Activated CD4-positive, alpha-beta T cell treated with anti-CD3 and anti-CD28 coated beads, Interleukin-2, amount 10 ng/mL, durations not matched to agents 24 days and 14 days (primary cell): Measurements from ENCODE around the gene PIK3C3. TPM values are rescaled to one million over a fixed set of nuclear protein-coding genes. Genes with fewer than 3 reads are reported as not detected.
A peak's percentile ranks its signal among the peaks of the same experiment; 100 is the strongest.

ENCODE experiments used
- DNase-seq: peaks from one replicate; pipeline ENCODE4 v3.0.0; 2022
- H3K27ac Mint-ChIP-seq: one replicate; pipeline ENCODE4 v1.8.0; 2022; ENCODE audit warnings: mild to moderate bottlenecking, mixed read lengths
- H3K27me3 Mint-ChIP-seq: one replicate; pipeline ENCODE4 v1.8.0; 2022; ENCODE audit warnings: mixed read lengths
- H3K36me3 Mint-ChIP-seq: one replicate; pipeline ENCODE4 v1.8.0; 2022; ENCODE audit warnings: low read depth, mild to moderate bottlenecking, mixed read lengths
- H3K4me1 Mint-ChIP-seq: one replicate; pipeline ENCODE4 v1.8.0; 2021; ENCODE audit warnings: mixed read lengths
- H3K4me3 Mint-ChIP-seq: one replicate; pipeline ENCODE4 v1.8.0; 2022; ENCODE audit warnings: mild to moderate bottlenecking, moderate library complexity, mixed read lengths
- H3K9me3 Mint-ChIP-seq: one replicate; pipeline ENCODE4 v1.8.0; 2021; ENCODE audit warnings: mixed read lengths
- intact Hi-C: fragments of 100-400 bp; cut with micrococcal nuclease; formaldehyde crosslinking; loops from one replicate; pipeline ENCODE4 v1.15.1; 2023
- total RNA-seq: library from RNA; stranded (reverse); gene quantifications from 2 replicates; pipeline ENCODE4 v1.2.3, GENCODE V29; 2022

Gene PIK3C3
- 57.1 and 57.7 TPM in 2 replicates for total RNA-seq

DNA sequence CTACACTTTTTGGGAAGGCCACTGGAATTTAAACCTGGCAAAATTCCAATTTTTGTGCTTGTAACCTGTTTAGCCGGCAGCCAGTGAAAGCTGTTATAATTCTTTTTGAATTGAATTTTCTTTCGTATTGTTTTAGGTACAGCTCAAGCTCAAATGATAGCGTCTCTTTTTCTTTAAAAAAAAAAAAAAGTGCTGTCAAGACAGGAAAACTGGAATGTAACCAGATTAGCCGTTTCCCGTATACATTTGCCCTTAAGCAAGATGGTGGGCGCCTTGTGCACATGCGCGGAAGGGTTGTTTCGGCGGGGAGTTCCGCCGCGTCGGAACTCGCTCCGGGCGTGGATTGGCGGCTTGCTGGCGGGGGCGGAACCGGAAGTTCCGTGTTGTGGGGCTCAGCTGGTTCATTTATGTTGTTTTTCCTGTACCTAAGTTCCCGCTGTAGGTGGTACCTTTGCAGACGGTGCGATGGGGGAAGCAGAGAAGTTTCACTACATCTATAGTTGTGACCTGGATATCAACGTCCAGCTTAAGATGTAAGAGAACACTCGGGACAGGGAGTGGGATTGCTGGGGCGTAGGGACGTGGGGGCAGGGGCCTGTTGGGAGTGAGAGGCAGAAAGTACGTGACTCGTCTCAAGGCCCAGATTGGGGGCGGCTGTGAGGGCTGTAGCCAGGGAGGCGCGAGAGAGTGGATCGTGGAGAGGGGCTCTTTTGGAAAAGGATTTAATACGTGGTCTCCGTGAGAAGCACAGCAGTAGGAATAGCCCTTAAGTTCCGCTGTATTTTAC, at the start of gene PIK3C3:
PIK3C3 (plus strand) TSS at position 408 of the 787 bp plus-strand sequence; CDS start at position 466, 58 bp downstream.
- no peaks in the 10 kb centered on the region for H3K27me3 Mint-ChIP-seq
- peak; percentile 98 for DNase-seq
- peak within 1 kb of the TSS; percentile 99 for H3K27ac Mint-ChIP-seq
- peaks cover 25% of the 10 kb centered on the region for H3K36me3 Mint-ChIP-seq
- H3K4me1 Mint-ChIP-seq = peaks cover 22% of the 10 kb centered on the region
- intact Hi-C loops = loop anchor here (1.0 to 2.0 kb wide), 2 partner anchors 28 to 70 kb away; no protein-coding TSS in a partner anchor
- peak within 1 kb of the TSS; percentile 97 for H3K4me3 Mint-ChIP-seq
- H3K9me3 Mint-ChIP-seq = no peaks in the 10 kb centered on the region

DNA sequence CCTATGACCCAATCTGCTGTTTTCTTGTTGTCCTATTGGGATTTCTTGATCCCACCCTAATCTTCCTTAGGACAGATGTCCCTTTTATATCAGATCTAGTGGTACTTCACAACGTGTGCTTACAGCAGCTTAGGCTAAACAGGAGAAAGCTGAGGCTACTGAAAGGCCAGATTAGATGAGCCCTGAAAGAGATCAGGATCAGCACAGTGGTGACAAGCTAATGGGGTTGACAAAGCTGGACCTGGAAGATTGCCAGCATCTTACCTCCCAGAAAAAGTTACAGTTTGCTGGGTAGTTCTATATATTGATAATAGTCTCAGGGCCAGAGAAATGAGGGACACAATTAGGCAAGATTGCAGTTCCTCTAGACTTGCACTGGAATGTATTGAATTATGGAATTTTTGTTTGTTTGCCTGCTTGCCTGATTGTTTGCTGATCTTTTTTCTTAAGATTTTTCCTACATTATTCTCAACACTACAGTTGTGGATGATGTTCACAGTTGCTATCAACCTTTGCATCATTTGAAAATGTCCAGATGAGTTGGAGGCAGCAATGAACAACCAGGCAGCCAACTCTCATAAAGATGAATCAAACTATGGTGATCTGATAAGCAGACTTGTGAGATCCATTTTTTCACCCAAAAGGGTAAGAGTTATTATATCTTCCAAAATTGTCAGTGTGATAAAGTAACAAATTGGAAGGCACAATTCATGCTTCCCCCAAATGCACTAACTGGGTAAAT, 49.1 kb upstream of the PIK3C3 start:
- Mint-ChIP-seq H3K27ac (peak overlapping the region; percentile 8), H3K4me3 (no peak overlapping the region), H3K27me3 (peaks cover 8% of the 10 kb centered on the region), H3K9me3 (no peaks in the 10 kb centered on the region), H3K4me1 (peaks cover 9% of the 10 kb centered on the region), H3K36me3 (no peaks in the 10 kb centered on the region)
- intact Hi-C loops = loop anchor here (1.0 to 5.0 kb wide), 2 partner anchors 41 to 77 kb away; no protein-coding TSS in a partner anchor
- no peak for DNase-seq

- DNase-seq = peak; percentile 80
- no peaks in the 10 kb centered on the region for H3K36me3 Mint-ChIP-seq
- peaks cover 8% of the 10 kb centered on the region for H3K27me3 Mint-ChIP-seq
- peaks cover 9% of the 10 kb centered on the region for H3K4me1 Mint-ChIP-seq
- H3K27ac Mint-ChIP-seq = peak overlapping the region; percentile 8
- intact Hi-C loops = loop anchor here (1.0 to 5.0 kb wide), 2 partner anchors 41 to 77 kb away; no protein-coding TSS in a partner anchor
- no peaks in the 10 kb centered on the region for H3K9me3 Mint-ChIP-seq
- no peak overlapping the region for H3K4me3 Mint-ChIP-seq
Measured at GRCh38 chr18:41906528-41907146, 48.4 kb upstream of the PIK3C3 start.

- Mint-ChIP-seq H3K4me1 (no peaks in the 10 kb centered on the region), H3K27ac (no peak overlapping the region), H3K36me3 (no peaks in the 10 kb centered on the region), H3K27me3 (peaks cover 13% of the 10 kb centered on the region), H3K4me3 (no peak overlapping the region), H3K9me3 (no peaks in the 10 kb centered on the region)
- no peak for DNase-seq
- intact Hi-C loops = no loop called here
Measured at GRCh38 chr18:41917181-41917580, 37.9 kb upstream of the PIK3C3 start.

DNA sequence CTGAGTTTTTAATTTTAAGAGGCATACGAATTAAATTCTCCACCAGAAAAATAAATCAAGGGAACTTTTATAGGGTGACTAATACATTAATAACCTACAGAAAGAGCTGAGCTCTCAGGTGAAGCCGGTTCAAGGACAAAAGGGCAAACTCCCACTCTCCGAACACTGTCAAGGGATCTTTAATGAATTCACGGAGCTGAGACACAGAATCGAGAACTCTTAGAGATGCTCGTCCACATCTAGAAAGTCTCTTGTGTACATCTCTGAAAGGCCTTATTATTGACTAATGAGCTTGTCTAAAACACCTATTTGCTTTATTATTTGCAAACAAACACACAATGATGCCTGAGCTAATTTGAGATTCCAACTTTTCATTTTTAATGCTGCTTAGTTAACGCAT, 33.3 kb upstream of the PIK3C3 start:
- H3K9me3 Mint-ChIP-seq = no peaks in the 10 kb centered on the region
- H3K4me1 Mint-ChIP-seq = no peaks in the 10 kb centered on the region
- no peaks in the 10 kb centered on the region for H3K36me3 Mint-ChIP-seq
- no peak overlapping the region for H3K27ac Mint-ChIP-seq
- DNase-seq = no peak
- no peak overlapping the region for H3K4me3 Mint-ChIP-seq
- intact Hi-C loops = no loop called here
- peaks cover 26% of the 10 kb centered on the region for H3K27me3 Mint-ChIP-seq

DNA sequence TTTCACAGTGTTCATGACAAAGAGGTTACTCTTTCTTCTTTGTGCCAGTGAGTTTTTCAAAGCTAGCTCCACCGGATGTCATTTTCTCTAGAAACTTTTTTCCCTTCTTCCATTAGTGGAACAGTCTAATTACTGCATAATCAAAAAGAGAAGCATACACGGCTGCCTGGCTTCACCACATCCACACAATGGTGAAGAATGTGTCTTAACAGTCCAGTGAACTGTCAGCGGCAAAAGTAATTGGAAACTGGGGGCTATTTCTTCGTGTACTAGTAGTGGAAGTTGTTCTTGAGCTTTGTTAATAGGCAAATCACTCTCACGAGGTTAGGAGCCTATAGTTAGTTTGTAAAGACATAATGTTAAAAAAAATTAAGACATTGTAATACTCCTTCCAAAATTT, 32.9 kb upstream of the PIK3C3 start:
- Mint-ChIP-seq H3K27ac (no peak overlapping the region), H3K4me1 (no peaks in the 10 kb centered on the region), H3K36me3 (no peaks in the 10 kb centered on the region), H3K9me3 (no peaks in the 10 kb centered on the region), H3K27me3 (peaks cover 25% of the 10 kb centered on the region), H3K4me3 (no peak overlapping the region)
- DNase-seq = no peak
- intact Hi-C loops = no loop called here

DNA sequence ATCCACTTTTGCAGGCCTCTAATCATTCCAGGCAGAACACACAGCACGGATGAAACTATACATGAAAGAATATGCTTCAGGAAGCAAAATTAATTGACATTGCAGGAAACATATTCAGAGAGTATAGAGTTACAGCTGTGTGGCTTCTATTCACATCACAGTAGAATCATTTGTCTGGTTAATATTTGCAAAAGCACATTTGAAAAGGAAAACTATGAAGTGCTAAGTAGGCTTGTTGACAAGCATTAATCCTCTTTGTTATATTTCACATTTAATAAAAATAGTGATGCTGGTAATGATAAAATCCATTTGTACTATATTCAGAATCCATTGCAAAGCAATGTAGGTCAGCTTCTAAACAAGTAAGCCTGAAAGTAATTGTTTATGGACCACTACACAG, 32.2 kb upstream of the PIK3C3 start:
- H3K4me1 Mint-ChIP-seq = no peaks in the 10 kb centered on the region
- H3K27me3 Mint-ChIP-seq = peaks cover 24% of the 10 kb centered on the region

GRCh38 chr18:41923446-41923845, 31.6 kb upstream of the PIK3C3 start:
- H3K4me1 Mint-ChIP-seq = no peaks in the 10 kb centered on the region
- H3K9me3 Mint-ChIP-seq = no peaks in the 10 kb centered on the region
- intact Hi-C loops = no loop called here
- no peak overlapping the region for H3K4me3 Mint-ChIP-seq
- H3K27me3 Mint-ChIP-seq = peaks cover 24% of the 10 kb centered on the region
- no peak overlapping the region for H3K27ac Mint-ChIP-seq
- no peak for DNase-seq
- H3K36me3 Mint-ChIP-seq = no peaks in the 10 kb centered on the region

More for the DNA sequence above, 32.2 kb upstream of the PIK3C3 start:
- no peaks in the 10 kb centered on the region for H3K9me3 Mint-ChIP-seq
- intact Hi-C loops = no loop called here
- no peak for DNase-seq
- H3K4me3 Mint-ChIP-seq = no peak overlapping the region
- no peak overlapping the region for H3K27ac Mint-ChIP-seq
- no peaks in the 10 kb centered on the region for H3K36me3 Mint-ChIP-seq

- intact Hi-C loops = no loop called here
- H3K27ac Mint-ChIP-seq = no peak overlapping the region
- no peak for DNase-seq
- H3K9me3 Mint-ChIP-seq = no peaks in the 10 kb centered on the region
- no peaks in the 10 kb centered on the region for H3K4me1 Mint-ChIP-seq
- no peak overlapping the region for H3K4me3 Mint-ChIP-seq
- peaks cover 17% of the 10 kb centered on the region for H3K27me3 Mint-ChIP-seq
- H3K36me3 Mint-ChIP-seq = no peaks in the 10 kb centered on the region
Measured at GRCh38 chr18:41928581-41928980, 26.5 kb upstream of the PIK3C3 start.

DNA sequence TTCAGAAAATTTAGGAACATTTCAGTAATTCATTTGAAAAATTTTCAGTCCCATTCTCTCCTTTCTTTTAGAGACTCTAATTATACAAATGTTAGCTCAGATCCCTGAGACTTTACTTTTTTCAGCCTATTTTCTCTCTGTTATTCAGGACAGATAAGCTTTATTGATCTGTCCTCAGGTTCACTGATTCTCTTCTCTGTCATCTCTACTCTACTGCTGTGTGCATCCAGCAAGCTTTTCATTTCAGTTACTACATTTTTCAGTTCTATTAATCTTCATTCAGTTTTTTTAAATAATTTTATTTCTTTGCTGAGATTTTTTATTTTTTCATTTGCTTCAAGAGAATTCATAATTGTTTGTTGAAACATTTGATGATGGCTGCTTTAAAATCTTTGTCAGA, 22.1 kb upstream of the PIK3C3 start:
- peaks cover 5% of the 10 kb centered on the region for H3K27me3 Mint-ChIP-seq
- H3K4me3 Mint-ChIP-seq = no peak overlapping the region
- DNase-seq = no peak
- no peaks in the 10 kb centered on the region for H3K36me3 Mint-ChIP-seq
- H3K4me1 Mint-ChIP-seq = peaks cover 8% of the 10 kb centered on the region
- no peaks in the 10 kb centered on the region for H3K9me3 Mint-ChIP-seq
- intact Hi-C loops = no loop called here
- H3K27ac Mint-ChIP-seq = no peak overlapping the region

DNA sequence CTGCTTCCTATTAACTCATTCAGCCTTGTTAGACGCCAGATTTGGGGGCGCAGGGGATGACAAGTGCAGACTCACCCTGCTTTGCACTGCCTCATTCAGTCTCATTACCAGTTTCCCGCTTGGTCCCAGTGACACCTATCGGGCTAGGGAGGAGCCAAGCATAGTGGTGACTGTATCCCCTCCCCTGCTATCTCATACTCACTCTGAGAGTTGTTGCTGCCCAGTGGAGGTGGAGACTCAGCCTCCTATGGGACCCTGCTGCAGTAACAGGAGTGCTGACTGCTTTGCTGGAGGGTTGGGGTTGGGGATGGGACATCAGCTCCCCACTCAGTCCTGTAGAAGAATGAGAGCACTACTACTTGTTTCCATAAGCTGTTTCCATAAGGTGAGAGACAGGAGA, 21.3 kb upstream of the PIK3C3 start:
- Mint-ChIP-seq H3K4me1 (peaks cover 12% of the 10 kb centered on the region), H3K4me3 (no peak overlapping the region), H3K27ac (no peak overlapping the region), H3K36me3 (no peaks in the 10 kb centered on the region), H3K27me3 (peaks cover 5% of the 10 kb centered on the region), H3K9me3 (no peaks in the 10 kb centered on the region)
- no peak for DNase-seq
- intact Hi-C loops = no loop called here

DNA sequence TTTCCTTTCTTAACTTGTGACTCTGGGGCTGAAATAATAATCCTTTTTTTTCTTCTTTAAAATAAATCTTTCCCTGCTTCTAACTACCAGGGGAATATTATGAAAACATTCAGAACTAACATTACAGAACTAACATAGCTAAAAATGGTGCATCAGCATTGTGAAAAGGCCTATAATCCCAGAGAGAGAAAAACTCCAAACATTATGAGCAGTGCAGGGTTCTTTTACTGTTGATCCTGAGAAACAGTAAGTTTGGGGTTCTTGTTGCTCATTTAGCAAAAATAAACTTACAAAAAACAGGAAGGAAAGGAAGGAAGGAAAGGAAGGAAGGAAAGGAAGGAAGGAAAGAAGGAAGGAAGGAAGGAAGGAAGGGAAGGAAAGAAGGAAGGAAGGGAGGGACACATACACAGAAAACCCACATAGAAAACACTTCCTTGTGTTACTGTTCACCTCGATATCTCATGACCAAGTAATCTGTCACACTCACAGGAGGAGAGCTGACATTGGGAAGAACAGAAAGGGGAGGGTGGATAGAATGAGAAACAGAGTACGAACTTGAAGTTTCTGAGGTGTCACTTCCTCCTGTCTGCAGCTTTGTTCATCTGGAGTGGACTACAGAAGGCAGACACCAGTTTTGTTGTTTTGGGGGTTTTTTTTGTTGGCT, 18.4 kb upstream of the PIK3C3 start:
- Mint-ChIP-seq H3K4me1 (peaks cover 12% of the 10 kb centered on the region), H3K27ac (no peak overlapping the region), H3K4me3 (no peak overlapping the region)

GRCh38 chr18:41938445-41938844, 16.6 kb upstream of the PIK3C3 start:
- H3K4me3 Mint-ChIP-seq = no peak overlapping the region
- peaks cover 13% of the 10 kb centered on the region for H3K4me1 Mint-ChIP-seq
- H3K27me3 Mint-ChIP-seq = peaks cover 13% of the 10 kb centered on the region
- no peaks in the 10 kb centered on the region for H3K36me3 Mint-ChIP-seq
- H3K27ac Mint-ChIP-seq = no peak overlapping the region
- no peak for DNase-seq
- intact Hi-C loops = no loop called here
- no peaks in the 10 kb centered on the region for H3K9me3 Mint-ChIP-seq

More for the DNA sequence above, 18.4 kb upstream of the PIK3C3 start:
- intact Hi-C loops = no loop called here
- no peak for DNase-seq
- no peaks in the 10 kb centered on the region for H3K36me3 Mint-ChIP-seq
- no peaks in the 10 kb centered on the region for H3K9me3 Mint-ChIP-seq
- H3K27me3 Mint-ChIP-seq = peaks cover 11% of the 10 kb centered on the region
